ENCODE measurements around the gene SLC9C1. TPM values are rescaled to one million over a fixed set of nuclear protein-coding genes. Genes with fewer than 3 reads are reported as not detected.

The SLC9C1 gene
- total RNA-seq, 1 donor from 2014 or later = 2.3 TPM

DNA sequence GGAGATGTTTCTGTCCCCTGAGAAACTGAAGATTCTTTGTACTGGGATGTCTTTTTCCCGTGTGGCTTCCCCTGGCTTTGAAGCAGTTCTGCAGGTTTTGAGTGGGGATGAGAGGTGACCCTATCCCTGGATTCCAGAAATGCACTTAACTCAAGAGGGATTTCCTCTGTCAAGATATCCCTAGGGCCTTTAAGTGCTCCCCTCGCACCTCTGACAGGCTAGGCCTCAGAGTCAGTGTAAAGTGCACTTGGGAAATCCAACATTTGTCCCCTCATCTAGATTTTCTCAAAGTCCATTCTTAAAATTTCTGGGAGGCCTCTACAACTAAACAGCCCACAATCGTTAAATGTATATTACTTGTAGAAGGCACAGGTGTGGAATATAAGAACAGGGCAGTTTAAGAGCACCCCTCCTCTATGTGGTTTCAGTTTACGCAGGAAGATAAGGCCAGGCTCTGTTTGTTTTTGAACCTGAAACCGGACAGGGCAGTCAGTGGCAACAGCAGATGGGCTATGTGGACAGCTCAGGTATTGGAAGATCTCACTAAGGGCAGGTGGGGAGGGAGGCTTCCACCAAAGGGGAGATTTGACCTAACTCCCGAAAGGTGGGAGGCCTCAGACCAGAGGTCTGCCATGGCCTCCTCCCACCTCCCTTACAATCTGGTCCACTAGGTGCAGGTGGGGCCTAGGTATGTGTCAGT, 203.0 kb downstream of the SLC9C1 start:
- intact Hi-C loops (cut with micrococcal nuclease) = no loop called here
- DNase-seq (no peak), ATAC-seq (no peak)

Small RNA genes within 50 kb of the gene (microRNA-seq; reads per million reads assigned to microRNA genes)
- not detected for gene MIR567 (ENCODE audit: borderline number of aligned reads)

Other genes with a start within 250 kb of the SLC9C1 start
- 1.7 TPM for gene C3orf52, start 207.8 kb downstream of the SLC9C1 start, total RNA-seq
- gene GCSAM, start 161.0 kb downstream of the SLC9C1 start, total RNA-seq = not detected
- 1.3 TPM for gene CD200, start 38.9 kb upstream of the SLC9C1 start, total RNA-seq
- not detected for gene BTLA, start 205.3 kb upstream of the SLC9C1 start, total RNA-seq

All from left ventricle myocardium superior (tissue), 1 donor.